ENCODE results near the gene GRAMD2A.

The GRAMD2A gene

DNA sequence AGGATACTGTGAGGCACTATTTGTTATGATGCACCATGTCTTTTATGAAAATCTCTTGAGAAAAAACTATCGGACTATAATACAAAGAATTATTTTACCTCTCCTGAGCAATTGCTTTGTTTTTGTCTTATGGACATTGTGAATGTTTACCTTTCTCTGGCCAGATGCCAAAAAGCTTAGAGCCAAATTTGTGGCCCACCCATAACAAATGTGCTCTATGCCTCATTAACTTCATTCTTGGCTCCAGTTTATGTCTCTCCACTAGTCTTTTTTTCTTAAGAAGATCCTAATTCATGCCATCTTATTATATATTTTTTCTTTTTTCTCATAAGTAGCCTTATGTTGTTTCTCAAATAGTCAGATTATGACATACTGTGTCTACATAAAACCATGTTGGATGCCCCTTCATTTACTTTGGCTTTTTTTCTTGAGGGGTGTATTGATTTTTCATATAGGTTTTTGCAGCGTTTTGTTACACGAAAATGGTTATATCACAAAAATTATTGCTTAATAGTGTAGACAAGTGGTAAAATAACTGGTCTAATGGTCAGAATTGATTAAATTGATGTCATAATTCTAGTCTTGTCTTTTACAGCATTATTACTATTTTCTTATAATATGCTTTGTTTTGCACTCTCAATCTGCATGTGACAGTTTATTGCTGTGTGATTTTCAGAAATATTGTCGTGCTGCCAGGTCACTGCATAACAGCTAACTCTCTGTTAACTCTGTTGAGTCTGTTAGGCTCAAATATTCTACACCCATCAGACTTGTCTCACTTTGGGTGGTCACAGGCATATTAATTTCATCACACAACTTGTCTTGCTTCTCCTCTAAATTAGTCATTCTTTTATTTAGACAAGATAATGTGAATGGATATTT, 61.2 kb downstream of the GRAMD2A start (continued):
- no peak; the same call in 1 of the 2 replicates for TF ChIP-seq ZNF518A (tag by site-specific recombination; conservative IDR thresholded peaks at IDR 0.05; ENCODE audit: low read depth)
- TF ChIP-seq ZNF24 (tag by site-specific recombination; IDR thresholded peaks at IDR 0.05), result peak; percentile 60; the same call in 1 of the 2 replicates
- peak; percentile 67; the same call in 1 of the 2 replicates for TF ChIP-seq ZNF391 (tag by site-specific recombination; IDR thresholded peaks at IDR 0.05; ENCODE audit: borderline replicate concordance, low read depth)
- no peak for TF ChIP-seq ZNF785 (tag by site-specific recombination; IDR thresholded peaks at IDR 0.05)
- no peak for TF ChIP-seq ZNF23 (tag by site-specific recombination; IDR thresholded peaks at IDR 0.05; ENCODE audit: borderline replicate concordance)
- TF ChIP-seq, protein P1, sequence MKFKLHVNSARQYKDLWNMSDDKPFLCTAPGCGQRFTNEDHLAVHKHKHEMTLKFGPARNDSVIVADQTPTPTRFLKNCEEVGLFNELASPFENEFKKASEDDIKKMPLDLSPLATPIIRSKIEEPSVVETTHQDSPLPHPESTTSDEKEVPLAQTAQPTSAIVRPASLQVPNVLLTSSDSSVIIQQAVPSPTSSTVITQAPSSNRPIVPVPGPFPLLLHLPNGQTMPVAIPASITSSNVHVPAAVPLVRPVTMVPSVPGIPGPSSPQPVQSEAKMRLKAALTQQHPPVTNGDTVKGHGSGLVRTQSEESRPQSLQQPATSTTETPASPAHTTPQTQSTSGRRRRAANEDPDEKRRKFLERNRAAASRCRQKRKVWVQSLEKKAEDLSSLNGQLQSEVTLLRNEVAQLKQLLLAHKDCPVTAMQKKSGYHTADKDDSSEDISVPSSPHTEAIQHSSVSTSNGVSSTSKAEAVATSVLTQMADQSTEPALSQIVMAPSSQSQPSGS (tag by site-specific recombination; IDR thresholded peaks at IDR 0.05; ENCODE audit: low read depth), result no peak; the same call in 1 of the 2 replicates
- TF ChIP-seq ZBTB48 (tag by site-specific recombination; IDR thresholded peaks at IDR 0.05), result 0 out of 2 replicates have a peak, but pooled peaks have one; percentile 11
- TF ChIP-seq HOXA7 (CRISPR knock-in tag; IDR thresholded peaks at IDR 0.05; ENCODE audit: borderline replicate concordance), result no peak
- peak; percentile 93 for TF ChIP-seq ZNF561 (tag by site-specific recombination; IDR thresholded peaks at IDR 0.05; ENCODE audit: borderline replicate concordance)
- TF ChIP-seq ZNF169 (tag by site-specific recombination; IDR thresholded peaks at IDR 0.05), result no peak
- peak; percentile 31; the same call in 1 of the 2 replicates for TF ChIP-seq KLF7 (tag by site-specific recombination; IDR thresholded peaks at IDR 0.05; ENCODE audit: borderline replicate concordance)
- TF ChIP-seq ZNF433 (tag by site-specific recombination; IDR thresholded peaks at IDR 0.05; ENCODE audit: low read depth), result no peak
- TF ChIP-seq ZNF19 (tag by site-specific recombination; IDR thresholded peaks at IDR 0.05; ENCODE audit: low read depth), result no peak
- no peak for TF ChIP-seq ZBTB21 (tag by site-specific recombination; IDR thresholded peaks at IDR 0.05)
- TF ChIP-seq ZNF324 (tag by site-specific recombination; IDR thresholded peaks at IDR 0.05), result peak; percentile 69; the same call in 1 of the 2 replicates
- no peak for TF ChIP-seq ZNF223 (tag by site-specific recombination; IDR thresholded peaks at IDR 0.05)
- no peak for TF ChIP-seq ZNF560 (tag by site-specific recombination; IDR thresholded peaks at IDR 0.05; ENCODE audit: borderline replicate concordance)
- TF ChIP-seq GLIS1 (tag by site-specific recombination; IDR thresholded peaks at IDR 0.05), result no peak
- TF ChIP-seq ZNF513 (tag by site-specific recombination; IDR thresholded peaks at IDR 0.05), result 0 out of 2 replicates have a peak, but pooled peaks have one; percentile 44
- TF ChIP-seq HOXC10 (CRISPR knock-in tag; IDR thresholded peaks at IDR 0.05), result no peak
- no peak for TF ChIP-seq ZFP37 (tag by site-specific recombination; IDR thresholded peaks at IDR 0.05)
- no peak for TF ChIP-seq ZNF138 (tag by site-specific recombination; IDR thresholded peaks at IDR 0.05; ENCODE audit: borderline replicate concordance)
- TF ChIP-seq ZNF549 (tag by site-specific recombination; IDR thresholded peaks at IDR 0.05), result peak; percentile 60; the same call in 1 of the 2 replicates
- TF ChIP-seq, protein P2, sequence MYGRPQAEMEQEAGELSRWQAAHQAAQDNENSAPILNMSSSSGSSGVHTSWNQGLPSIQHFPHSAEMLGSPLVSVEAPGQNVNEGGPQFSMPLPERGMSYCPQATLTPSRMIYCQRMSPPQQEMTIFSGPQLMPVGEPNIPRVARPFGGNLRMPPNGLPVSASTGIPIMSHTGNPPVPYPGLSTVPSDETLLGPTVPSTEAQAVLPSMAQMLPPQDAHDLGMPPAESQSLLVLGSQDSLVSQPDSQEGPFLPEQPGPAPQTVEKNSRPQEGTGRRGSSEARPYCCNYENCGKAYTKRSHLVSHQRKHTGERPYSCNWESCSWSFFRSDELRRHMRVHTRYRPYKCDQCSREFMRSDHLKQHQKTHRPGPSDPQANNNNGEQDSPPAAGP (tag by site-specific recombination; IDR thresholded peaks at IDR 0.05), result peak; percentile 38; the same call in 1 of the 2 replicates
- no peak for TF ChIP-seq ZNF148 (tag by site-specific recombination; IDR thresholded peaks at IDR 0.05; ENCODE audit: borderline replicate concordance)
- no peak for TF ChIP-seq SCRT1 (tag by site-specific recombination; IDR thresholded peaks at IDR 0.05; ENCODE audit: borderline replicate concordance)
- no peak for TF ChIP-seq ZNF132 (tag by site-specific recombination; IDR thresholded peaks at IDR 0.05; ENCODE audit: borderline replicate concordance)
- TF ChIP-seq KLF1 (tag by site-specific recombination; IDR thresholded peaks at IDR 0.05), result peak; percentile 79

All from HEK293 (cell line).